NCI-H1105 treated with DMSO at 0.1 percent for 48 hours (cell line): ENCODE measurements around the gene B9D1.

Source experiments
- DNase-seq: peaks from one replicate; lab custom pipeline; 2025; lab: John Stamatoyannopoulos, UW

The B9D1 gene

DNA sequence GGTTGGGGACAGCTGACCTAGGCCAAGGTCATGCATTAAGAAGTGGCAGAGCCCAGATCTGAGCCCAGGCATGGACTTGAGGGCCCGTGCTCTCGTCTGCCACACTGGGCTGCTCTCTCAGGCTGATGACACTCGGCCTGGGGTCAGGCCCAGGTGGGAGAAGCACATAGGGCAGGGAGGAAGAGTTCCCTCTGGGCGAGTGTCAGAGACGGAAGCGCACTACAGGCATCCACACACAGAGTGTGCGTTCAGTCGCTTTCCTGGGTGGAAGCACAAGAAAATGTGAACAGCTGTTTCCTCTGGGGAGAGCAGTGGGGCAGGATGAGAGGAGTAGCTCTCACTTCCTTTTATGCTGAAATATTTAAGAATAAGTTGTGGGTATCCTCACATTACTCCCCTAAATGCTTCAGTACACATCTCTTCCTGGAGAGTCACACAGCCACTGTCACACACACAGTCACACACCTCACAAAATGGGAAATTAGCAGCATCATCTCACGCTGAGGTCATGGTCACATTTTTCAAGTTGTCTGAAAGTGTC is 59.7 kb downstream of the B9D1 start:
- DNase-seq = no peak

DNA sequence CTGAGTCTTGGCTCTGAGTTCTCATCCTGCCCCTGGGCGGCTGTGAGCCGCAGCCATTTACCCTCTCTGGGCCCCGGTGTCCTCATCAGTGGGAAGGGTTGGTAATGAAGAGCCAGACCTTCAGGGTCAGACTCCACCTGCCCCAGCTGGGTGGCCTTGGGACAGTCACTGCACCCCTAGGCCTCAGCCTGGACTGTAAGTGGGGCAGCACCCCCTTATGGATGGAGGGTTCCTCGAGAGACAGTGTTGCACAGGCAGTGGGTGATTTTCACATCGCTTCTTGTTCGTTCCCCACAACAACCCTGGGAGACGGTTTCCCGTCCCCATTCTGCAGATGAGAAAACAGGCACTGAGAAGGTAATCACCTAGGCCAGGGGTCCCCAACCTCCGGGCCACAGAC is 60.5 kb downstream of the B9D1 start:
- DNase-seq = no peak

GRCh38 chr17:19301274-19301951 is 61.1 kb downstream of the B9D1 start:
- no peak for DNase-seq

DNA sequence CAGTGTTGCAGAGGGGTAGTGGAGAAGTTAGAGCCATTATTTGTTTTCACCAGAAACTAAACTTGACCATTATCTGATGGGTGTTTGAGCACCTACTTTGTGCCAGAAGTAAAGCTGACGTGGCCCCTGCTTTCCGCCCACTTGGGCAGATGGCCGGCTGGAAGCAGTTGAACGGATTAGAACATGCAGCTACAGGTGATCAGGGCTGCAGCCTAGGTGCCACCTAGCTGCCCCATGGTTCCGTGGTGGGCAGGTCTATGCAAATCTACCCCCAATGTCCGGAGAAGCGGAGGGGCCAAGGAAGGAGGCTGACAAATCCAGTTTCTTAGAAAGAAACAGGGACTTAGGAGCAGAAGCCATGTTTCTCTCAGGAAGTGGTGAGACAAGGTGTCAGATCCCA is 62.7 kb downstream of the B9D1 start:
- DNase-seq = no peak

DNA sequence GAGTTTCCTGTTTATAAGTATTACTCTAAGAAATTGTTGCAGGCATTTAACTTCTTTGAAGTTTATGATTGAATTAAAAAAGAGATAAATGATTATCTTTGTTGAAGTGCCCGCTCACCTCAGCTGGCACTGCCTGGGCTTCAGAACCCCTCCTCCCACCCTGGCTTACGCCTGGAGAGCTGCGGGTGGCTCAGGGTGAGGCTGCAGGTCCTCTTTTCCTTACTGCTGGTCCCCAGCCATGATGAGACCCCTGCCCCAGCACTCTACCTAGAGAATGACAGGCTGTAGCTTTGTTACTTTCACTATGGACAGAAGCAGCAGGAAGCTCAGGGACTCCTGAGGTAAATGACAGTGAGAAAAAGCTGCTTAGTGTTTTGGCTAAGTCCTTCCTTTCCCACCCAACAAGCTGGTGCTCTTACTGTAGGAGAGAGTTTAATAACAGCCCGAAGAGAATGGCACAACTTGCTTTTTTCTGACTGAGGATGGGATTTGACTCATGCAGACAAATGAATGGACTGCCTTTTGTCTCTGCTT is 63.2 kb downstream of the B9D1 start:
- DNase-seq = no peak

DNA sequence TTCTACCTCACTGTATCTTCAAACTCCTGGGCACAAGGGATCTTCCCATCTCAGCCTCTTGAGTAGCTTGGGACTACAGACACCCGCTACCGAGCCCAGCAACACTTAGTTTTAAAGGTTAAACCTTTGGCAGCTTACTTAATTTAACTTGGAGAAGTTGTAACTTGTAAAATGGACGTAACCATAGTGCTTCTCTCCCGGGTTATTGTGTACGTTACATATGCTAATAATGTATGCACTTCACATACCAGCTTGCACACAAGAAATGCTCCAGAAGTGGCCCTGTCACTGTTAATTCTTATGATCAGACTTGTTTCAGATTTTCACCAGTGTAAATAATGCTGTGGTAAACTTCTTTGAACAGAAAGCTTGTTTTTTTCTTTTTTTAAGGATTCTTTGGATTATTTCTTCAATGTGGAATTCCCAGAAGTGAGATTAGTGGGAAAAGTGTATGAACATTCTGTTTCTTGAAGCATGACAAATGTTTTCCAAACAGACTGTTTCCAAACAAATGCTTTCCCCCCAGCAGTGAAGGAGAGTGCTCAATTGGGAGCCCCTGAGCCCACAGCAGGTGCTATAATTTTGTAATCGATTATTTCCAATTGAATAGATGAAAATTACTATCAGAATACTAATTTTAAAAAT is 63.8 kb downstream of the B9D1 start:
- no peak for DNase-seq

DNA sequence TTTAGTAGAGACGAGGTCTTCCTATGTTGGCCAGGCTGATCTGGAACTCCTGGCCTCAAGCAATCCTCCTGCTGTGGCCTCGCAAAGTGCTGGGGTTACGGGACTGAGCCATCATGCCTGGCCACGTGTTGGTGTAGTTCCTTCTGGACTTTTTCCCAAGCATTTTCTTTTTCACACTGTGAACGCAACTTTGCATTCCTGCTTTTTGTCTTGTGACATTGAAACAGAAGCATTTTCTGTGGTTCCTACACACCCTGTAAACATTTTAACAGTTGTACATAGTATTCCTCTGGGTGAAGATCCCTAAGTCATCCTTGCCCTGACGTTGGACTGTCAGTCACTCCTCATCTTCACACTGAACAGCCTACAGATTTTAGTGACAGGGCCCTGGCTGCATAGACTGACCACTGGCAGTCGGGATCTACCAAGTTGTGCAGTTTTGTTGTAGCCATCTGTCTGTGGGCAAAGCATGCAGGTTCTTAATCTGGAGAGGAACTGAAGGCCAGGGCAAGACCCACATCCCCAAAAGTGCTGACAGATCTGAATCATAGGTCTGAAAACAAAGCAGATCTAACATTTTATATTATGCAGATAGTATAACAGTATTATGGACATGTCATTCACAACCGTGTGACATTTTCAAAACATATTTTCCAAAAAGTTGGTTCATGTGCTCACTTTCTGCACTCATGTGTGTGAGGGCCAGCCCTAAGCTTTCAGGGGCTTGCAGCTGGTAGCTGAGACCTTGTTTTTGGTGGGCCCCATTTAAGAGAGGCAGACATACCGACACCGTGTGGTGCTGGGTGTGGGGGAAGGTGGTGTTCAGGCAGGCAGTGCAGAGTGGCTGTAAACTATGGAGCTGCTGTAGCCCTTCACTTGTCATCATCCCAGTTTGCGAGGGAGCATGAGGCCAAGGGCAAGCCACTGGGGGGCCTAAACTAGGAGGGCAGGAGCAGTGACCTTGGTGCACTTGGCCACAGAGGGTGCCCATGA is 65.4 kb downstream of the B9D1 start:
- DNase-seq = no peak

- DNase-seq = no peak
Observed at GRCh38 chr17:19295473-19296135, 66.9 kb downstream of the B9D1 start.

DNA sequence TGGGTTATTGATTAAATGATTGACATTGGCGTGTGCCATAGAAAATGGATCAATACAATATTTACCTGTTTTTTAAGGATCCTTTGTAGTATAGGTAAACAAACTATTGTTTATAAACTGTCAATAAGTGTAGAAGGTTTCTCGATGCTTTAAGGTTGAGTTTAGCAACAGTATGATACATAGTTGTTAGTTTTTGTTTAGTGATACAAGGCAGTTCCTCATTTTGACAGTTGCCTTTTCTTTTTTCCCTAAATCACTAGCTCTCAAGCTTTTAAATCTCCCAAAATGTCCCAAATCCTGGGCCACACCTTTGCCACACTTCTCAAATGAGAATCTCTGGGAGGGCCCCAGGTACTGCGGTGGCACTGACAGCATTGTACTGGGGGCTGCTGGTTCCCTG is 68.1 kb downstream of the B9D1 start:
- DNase-seq = no peak
